ENCODE results near the gene POLE.

- TF ChIP-seq MXI1 (IDR thresholded peaks at IDR 0.05; ENCODE audit: low read depth, low read length) = no peak; the same call in none of the 2 replicates
- TF ChIP-seq, protein P1, sequence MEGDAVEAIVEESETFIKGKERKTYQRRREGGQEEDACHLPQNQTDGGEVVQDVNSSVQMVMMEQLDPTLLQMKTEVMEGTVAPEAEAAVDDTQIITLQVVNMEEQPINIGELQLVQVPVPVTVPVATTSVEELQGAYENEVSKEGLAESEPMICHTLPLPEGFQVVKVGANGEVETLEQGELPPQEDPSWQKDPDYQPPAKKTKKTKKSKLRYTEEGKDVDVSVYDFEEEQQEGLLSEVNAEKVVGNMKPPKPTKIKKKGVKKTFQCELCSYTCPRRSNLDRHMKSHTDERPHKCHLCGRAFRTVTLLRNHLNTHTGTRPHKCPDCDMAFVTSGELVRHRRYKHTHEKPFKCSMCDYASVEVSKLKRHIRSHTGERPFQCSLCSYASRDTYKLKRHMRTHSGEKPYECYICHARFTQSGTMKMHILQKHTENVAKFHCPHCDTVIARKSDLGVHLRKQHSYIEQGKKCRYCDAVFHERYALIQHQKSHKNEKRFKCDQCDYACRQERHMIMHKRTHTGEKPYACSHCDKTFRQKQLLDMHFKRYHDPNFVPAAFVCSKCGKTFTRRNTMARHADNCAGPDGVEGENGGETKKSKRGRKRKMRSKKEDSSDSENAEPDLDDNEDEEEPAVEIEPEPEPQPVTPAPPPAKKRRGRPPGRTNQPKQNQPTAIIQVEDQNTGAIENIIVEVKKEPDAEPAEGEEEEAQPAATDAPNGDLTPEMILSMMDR (IDR thresholded peaks at IDR 0.05) = no peak
- no peak for TF ChIP-seq RXRA (IDR thresholded peaks at IDR 0.05; ENCODE audit: borderline replicate concordance, low read depth)
Observed at GRCh38 chr12:132593938-132594358, 93.2 kb downstream of the POLE start.

All from SK-N-SH (cell line).